GM12878 (cell line): ENCODE results near the gene RTP5.

Source experiments
- EP300 ChIP-seq, 2 experiments: fragments of 150-350 bp in 1 of 2; IDR thresholded peaks; 2 replicates each; pipeline ENCODE4 v1.6.1; 2011 to 2012; ENCODE audit warnings: low read depth in 2 of 2, low read length in 2 of 2, borderline replicate concordance in 1 of 2, improper control_type of control experiment in 1 of 2, inconsistent platforms in 1 of 2; ENCODE audit not compliant: control insufficient read depth in 1 of 2
- SP1 ChIP-seq: IDR thresholded peaks from one replicate; pipeline ENCODE4 v1.6.1; 2011; ENCODE audit warnings: low read depth, low read length
- SUZ12 ChIP-seq: fragments of 200-600 bp; sonication (generic); IDR thresholded peaks from one replicate; pipeline ENCODE4 v1.6.1; 2018; ENCODE audit warnings: antibody characterized with exemption, mild to moderate bottlenecking; ENCODE audit not compliant: unreplicated experiment

DNA sequence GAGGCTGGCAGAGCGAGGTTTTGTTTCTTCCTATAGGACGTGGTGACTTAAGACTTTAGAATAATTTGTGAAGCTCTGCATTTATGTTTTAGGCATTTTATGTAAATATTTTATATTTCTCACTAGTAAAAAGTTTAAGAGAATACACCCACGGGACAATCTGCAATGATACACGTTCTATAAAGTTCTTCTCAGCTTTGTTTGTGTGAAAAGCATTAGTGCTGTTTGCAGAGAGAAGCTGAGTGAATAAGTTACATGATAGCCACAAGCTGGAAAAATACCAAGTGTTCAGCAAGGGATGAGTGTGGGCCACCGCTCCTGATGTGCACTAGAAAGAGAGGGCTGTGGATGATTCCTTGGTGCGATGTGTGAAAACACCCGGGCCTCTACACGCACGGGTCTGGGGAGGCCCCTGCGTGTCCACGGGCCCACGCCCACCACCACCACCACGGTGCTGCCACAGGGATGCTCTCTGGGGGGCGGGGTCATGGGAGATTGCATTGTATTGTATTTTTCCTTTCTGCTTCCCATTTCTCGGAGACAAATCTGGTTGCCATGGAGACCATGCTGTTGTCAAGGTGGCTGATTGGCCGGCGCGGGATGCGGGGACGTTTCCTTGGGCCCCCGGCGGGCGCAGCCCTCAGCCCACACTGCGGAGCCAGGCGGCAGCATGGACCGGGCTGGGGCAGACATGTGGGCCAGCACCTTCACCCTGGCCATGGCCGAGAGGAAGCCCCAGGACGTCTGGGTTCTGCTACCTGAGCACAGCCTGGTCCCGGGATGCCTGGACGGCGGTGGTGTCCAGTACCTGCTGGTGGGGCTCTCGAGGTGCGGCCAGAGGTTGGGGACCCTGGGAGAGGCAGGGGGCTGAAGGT, at the start of gene RTP5:
- TF ChIP-seq SUZ12 (no peak), SP1 (no peak), EP300 (IDR thresholded peaks at IDR 0.05; ENCODE audit: borderline replicate concordance in 1 of 2, control insufficient read depth in 1 of 2, low read depth in 2 of 2, low read length in 2 of 2) (no peak)
